ENCODE results near the gene OSTM1. TPM values are rescaled to one million over a fixed set of nuclear protein-coding genes. Genes with fewer than 3 reads are reported as not detected.

Gene OSTM1
- total RNA-seq, 1 experiment from 2014 or later, result 20.9 TPM

DNA sequence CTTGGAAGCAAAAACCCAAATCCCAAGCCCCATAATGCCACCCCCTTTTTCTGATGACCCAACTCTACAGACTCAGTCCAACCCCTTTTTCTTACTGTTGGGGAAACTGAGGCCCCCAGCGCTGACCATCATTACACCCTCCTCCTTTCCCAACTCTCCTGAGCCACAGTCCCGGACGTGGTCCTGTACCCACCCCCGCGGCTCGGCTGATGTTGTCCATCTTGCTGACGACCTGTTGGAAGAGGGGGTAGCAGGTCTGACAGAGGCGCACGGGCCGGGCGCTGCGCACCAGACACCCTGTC, 533 bp downstream of the OSTM1 start:
- no peak for DNase-seq
- Histone ChIP-seq H3K27me3 (ENCODE audit: control insufficient read depth, insufficient read depth, low read length) (peaks cover 3% of the 10 kb centered on the region; the same call in 1 of the 2 replicates), H3K36me3 (replicated peaks; ENCODE audit: control insufficient read depth, insufficient read depth, low read length) (no peaks in the 10 kb centered on the region), H3K4me3 (ENCODE audit: insufficient read depth, low read depth, low read length) (peak overlapping the region; percentile 87)

DNA sequence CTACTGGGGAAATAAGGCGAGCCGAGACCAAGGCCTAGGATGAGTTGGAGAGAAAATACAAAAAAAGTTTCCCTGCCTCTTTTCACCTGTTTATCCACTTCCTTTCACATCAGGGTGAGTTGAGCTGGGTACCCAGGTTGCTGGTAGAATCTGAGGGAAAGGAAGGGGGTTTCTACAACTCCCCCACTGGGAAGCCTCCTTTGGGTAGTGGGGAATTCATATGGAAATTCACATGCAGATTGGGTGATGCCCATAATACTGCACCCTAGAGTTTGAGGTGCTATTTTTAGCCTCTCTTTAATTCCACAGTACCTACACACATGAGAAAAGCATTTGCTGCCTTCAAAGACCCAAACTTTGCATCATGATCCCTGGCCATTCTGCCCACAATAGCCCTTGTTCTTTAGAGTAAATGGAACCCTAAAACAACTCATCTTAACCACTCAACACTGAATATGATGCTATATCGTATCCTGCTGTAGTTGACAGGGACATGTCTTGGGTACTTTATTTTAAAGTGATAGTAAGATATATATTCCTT, 2.7 kb downstream of the OSTM1 start:
- Histone ChIP-seq H3K27me3 (ENCODE audit: control insufficient read depth, insufficient read depth, low read length) (peaks cover 3% of the 10 kb centered on the region; the same call in 1 of the 2 replicates), H3K4me3 (ENCODE audit: insufficient read depth, low read depth, low read length) (no peak overlapping the region), H3K36me3 (replicated peaks; ENCODE audit: control insufficient read depth, insufficient read depth, low read length) (no peaks in the 10 kb centered on the region)
- DNase-seq, result peak; percentile 70

GRCh38 chr6:108068618-108069017, 5.9 kb downstream of the OSTM1 start:
- Histone ChIP-seq H3K27me3 (ENCODE audit: control insufficient read depth, insufficient read depth, low read length) (no peaks in the 10 kb centered on the region), H3K4me3 (ENCODE audit: insufficient read depth, low read depth, low read length) (no peak overlapping the region), H3K36me3 (replicated peaks; ENCODE audit: control insufficient read depth, insufficient read depth, low read length) (no peaks in the 10 kb centered on the region)
- no peak for DNase-seq

DNA sequence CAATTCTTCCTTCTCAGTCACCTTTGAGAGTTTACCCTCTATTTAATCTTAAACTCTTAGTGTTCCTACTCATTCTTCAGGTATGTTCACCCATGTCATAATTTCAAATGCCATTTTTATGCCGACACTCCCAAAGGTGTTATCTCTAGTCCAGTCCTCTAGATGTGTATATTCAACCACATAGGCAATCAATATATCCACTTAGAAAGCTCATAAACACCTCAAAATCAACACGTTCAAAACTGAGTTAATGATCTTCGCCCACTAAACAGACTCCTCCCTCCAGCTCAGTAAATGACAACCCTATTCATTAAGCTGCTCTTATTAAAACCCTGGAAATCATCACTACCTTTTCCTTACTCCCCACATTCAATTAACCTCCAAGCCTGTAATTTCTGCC, 6.4 kb downstream of the OSTM1 start:
- no peaks in the 10 kb centered on the region for H3K27me3 ChIP-seq (ENCODE audit: control insufficient read depth, insufficient read depth, low read length)
- no peak overlapping the region for H3K4me3 ChIP-seq (ENCODE audit: insufficient read depth, low read depth, low read length)
- no peaks in the 10 kb centered on the region for H3K36me3 ChIP-seq (replicated peaks; ENCODE audit: control insufficient read depth, insufficient read depth, low read length)
- no peak for DNase-seq

DNA sequence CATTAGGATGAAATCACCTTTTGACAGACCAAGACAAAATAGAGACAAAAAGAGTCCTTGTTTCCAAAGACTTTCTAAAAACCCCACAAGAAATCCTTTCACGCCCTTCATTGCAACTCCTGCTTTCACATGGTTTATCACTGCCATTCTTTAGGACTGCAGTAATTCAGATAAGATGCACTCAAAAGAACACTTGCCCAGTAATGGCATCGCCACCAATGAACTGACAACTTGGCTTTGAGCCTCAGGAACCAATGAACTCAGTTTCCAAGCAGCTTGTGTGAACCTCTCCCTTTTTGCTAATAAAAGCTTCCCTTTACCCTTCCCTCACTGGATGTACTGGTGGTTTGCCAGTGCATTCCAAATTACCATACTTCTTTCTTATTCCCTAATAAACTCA, 21.8 kb downstream of the OSTM1 start:
- Histone ChIP-seq H3K36me3 (replicated peaks; ENCODE audit: control insufficient read depth, insufficient read depth, low read length) (no peaks in the 10 kb centered on the region), H3K27me3 (ENCODE audit: control insufficient read depth, insufficient read depth, low read length) (no peaks in the 10 kb centered on the region), H3K4me3 (ENCODE audit: insufficient read depth, low read depth, low read length) (no peak overlapping the region)
- no peak for DNase-seq

DNA sequence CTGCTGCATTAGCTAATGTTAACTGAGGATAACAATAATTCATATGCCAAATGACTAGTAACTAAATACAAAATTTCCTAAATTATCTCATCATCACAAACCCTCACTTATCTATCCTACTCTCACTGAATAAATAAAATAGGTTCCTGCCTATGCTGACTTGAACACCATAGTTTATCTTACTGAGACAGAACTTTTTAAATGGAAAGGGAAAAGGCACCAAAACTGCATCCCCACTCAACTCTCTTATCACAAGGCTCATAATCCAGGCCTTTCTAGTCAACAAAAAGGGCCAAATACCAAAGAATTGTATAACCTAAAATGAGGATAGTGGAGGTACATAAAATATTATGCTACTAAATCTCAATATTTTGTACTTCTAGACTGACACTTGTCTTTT, 23.1 kb downstream of the OSTM1 start:
- Histone ChIP-seq H3K4me3 (ENCODE audit: insufficient read depth, low read depth, low read length) (no peak overlapping the region), H3K27me3 (ENCODE audit: control insufficient read depth, insufficient read depth, low read length) (no peaks in the 10 kb centered on the region), H3K36me3 (replicated peaks; ENCODE audit: control insufficient read depth, insufficient read depth, low read length) (no peaks in the 10 kb centered on the region)
- DNase-seq, result no peak

GRCh38 chr6:108039681-108040080, 34.9 kb downstream of the OSTM1 start:
- no peak for DNase-seq
- Histone ChIP-seq H3K36me3 (replicated peaks; ENCODE audit: control insufficient read depth, insufficient read depth, low read length) (peaks cover 2% of the 10 kb centered on the region), H3K27me3 (ENCODE audit: control insufficient read depth, insufficient read depth, low read length) (no peaks in the 10 kb centered on the region), H3K4me3 (ENCODE audit: insufficient read depth, low read depth, low read length) (no peak overlapping the region)

DNA sequence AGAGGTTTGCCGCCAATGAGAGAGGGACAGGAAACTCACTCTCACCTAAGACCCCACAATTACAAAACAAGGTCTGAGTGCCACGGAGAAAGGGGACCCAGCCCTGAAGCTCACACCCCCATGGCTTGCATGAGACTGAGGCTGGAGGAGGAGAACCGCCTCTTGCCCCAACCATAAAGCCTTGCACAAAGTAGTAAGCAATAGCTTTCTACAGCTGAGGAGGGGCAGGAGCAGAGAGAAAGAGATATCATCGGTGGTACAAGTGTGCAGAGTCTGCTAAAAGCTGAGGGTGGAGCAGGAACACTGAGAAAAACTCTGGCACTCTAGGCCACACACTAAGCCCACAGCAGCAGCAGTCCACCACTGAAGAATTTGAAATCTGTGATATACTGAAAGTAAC, 37.7 kb downstream of the OSTM1 start:
- no peaks in the 10 kb centered on the region for H3K27me3 ChIP-seq (ENCODE audit: control insufficient read depth, insufficient read depth, low read length)
- no peak for DNase-seq
- no peak overlapping the region for H3K4me3 ChIP-seq (ENCODE audit: insufficient read depth, low read depth, low read length)

GRCh38 chr6:108031968-108032367, 42.6 kb downstream of the OSTM1 start:
- Histone ChIP-seq H3K4me3 (ENCODE audit: insufficient read depth, low read depth, low read length) (no peak overlapping the region), H3K36me3 (replicated peaks; ENCODE audit: control insufficient read depth, insufficient read depth, low read length) (no peaks in the 10 kb centered on the region), H3K27me3 (ENCODE audit: control insufficient read depth, insufficient read depth, low read length) (no peaks in the 10 kb centered on the region)
- no peak for DNase-seq

More for the DNA sequence above, 37.7 kb downstream of the OSTM1 start:
- peaks cover 2% of the 10 kb centered on the region for H3K36me3 ChIP-seq (replicated peaks; ENCODE audit: control insufficient read depth, insufficient read depth, low read length)

DNA sequence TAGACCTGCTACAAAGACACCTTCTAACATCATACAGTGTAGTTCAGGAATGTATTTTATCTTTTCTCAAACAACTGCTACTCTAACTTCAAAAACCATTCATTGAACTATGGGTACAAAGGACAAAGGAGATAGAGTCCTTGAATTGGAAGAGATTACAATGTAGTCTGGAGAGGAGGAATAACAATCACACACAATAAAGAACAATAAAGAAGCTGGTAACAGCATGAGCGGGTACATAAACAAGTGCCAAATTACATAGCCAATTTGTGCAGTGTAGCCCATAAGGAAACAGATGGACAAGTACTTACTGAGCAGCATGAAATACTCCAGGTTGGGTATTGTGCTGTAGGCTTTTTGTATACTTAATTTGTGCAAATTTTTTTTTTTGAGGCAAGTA, 44.3 kb downstream of the OSTM1 start:
- no peak overlapping the region for H3K4me3 ChIP-seq (ENCODE audit: insufficient read depth, low read depth, low read length)
- H3K27me3 ChIP-seq (ENCODE audit: control insufficient read depth, insufficient read depth, low read length), result no peaks in the 10 kb centered on the region

DNA sequence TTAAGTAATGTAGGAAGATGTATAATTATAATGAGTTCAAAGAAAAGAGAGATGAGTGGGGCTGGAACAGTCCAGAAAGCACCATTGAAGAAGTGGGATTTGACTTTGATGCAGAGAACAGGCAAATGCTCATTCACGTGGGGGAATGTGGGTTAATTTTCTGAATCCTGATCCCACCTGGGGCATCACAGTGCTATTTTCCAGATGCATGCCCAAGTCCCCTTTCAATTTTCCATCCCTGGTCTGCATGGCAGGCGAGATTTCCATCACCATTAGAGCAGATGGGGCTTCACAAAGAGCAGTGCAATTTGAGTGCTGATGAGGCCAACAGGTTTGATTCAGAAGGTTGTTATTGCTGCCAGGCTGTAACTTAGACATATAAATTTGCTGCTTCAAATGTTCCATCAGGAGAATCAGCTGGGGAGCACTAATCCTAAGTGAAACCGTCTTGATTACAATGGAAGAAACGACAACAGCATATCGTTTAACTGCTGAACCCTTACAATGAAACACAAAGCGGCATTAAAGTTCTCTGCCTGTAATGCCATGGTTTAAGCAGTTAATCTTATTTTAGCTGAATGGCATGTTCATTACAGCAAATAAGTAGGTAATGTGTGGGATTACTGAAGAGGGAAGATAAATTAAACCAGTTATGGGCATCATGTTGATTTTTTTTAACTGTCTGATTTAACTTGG, 45.2 kb downstream of the OSTM1 start:
- DNase-seq, result no peak
- H3K36me3 ChIP-seq (replicated peaks; ENCODE audit: control insufficient read depth, insufficient read depth, low read length), result no peaks in the 10 kb centered on the region
- no peaks in the 10 kb centered on the region for H3K27me3 ChIP-seq (ENCODE audit: control insufficient read depth, insufficient read depth, low read length)
- no peak overlapping the region for H3K4me3 ChIP-seq (ENCODE audit: insufficient read depth, low read depth, low read length)

More for the DNA sequence above, 44.3 kb downstream of the OSTM1 start:
- no peaks in the 10 kb centered on the region for H3K36me3 ChIP-seq (replicated peaks; ENCODE audit: control insufficient read depth, insufficient read depth, low read length)
- DNase-seq, result no peak

DNA sequence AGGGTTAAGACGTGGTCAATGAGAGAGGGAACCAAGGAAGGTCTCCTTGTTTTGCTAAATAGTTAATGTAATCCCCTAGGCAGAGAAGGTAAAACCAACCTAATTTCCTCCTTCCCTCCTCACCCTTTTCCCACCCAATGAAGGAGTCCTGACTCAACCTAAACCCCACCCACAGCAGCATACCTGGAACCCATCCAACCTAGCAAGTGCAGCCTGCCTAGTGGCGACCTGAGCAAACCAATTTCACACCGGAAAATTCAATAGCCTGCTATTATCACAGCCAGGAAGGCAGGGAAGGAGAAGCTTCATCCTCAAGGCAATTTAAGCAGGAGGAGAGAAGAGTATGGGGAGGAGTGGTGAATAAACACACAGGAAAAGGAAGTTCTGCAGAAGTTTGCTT, 46.9 kb downstream of the OSTM1 start:
- no peaks in the 10 kb centered on the region for H3K36me3 ChIP-seq (replicated peaks; ENCODE audit: control insufficient read depth, insufficient read depth, low read length)
- H3K27me3 ChIP-seq (ENCODE audit: control insufficient read depth, insufficient read depth, low read length), result no peaks in the 10 kb centered on the region
- H3K4me3 ChIP-seq (ENCODE audit: insufficient read depth, low read depth, low read length), result no peak overlapping the region
- no peak for DNase-seq

DNA sequence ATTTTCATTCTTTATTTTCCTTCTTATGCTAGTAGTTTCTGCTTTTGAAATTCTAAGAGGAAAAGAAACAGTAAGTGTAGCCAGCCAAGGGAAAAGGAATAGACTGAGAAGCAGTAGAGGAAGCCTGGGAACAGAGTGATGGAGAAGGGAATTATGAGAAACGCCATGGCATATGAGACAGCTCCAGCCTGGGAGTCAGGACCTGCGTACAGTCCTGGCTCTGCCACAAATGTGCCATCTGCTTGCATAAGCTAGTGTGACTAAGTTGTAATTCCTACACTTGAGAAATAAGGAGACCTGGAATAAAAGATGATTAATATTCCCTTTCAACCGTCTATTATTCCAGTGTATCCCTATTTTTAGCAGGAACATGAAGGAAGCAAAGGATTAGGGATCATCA, 47.5 kb downstream of the OSTM1 start:
- DNase-seq, result no peak
- Histone ChIP-seq H3K36me3 (replicated peaks; ENCODE audit: control insufficient read depth, insufficient read depth, low read length) (no peaks in the 10 kb centered on the region), H3K4me3 (ENCODE audit: insufficient read depth, low read depth, low read length) (no peak overlapping the region), H3K27me3 (ENCODE audit: control insufficient read depth, insufficient read depth, low read length) (no peaks in the 10 kb centered on the region)

- no peak for DNase-seq
- Histone ChIP-seq H3K36me3 (replicated peaks; ENCODE audit: control insufficient read depth, insufficient read depth, low read length) (no peaks in the 10 kb centered on the region), H3K4me3 (ENCODE audit: insufficient read depth, low read depth, low read length) (no peak overlapping the region), H3K27me3 (ENCODE audit: control insufficient read depth, insufficient read depth, low read length) (no peaks in the 10 kb centered on the region)
These were observed 50.0 kb downstream of the OSTM1 start for GRCh38 chr6:108024427-108025073.

DNA sequence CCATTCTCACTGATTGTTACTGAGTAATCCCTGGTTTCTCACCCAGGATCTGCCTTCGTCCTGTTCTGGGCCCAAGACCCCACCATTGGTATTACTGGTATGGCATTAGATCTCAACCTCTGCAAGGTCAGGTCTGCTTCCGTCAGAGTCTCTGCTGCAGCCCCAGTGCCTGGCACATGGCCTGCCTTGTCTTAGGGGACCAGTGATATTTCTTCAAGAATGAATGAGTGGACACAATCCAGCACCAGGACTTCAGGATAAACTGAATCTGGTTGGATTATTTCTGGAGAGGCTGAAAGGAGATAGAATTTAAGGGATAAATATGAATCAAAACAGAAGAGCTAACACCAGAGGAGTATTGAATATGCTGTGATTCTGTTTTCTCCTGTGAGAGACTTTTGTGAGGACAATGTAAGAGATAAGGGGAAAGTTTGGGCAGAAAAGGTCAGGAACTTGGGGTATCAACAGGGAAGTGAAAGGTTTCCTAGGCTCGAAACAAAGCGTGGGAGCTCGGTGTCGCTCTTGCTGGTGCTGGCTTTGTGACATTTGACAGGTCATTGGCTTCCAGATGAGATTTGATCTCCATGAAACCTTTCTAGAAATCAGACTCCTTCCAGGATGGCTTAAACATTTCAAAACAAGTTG, 53.9 kb downstream of the OSTM1 start:
- Histone ChIP-seq H3K27me3 (ENCODE audit: control insufficient read depth, insufficient read depth, low read length) (no peaks in the 10 kb centered on the region), H3K36me3 (replicated peaks; ENCODE audit: control insufficient read depth, insufficient read depth, low read length) (no peaks in the 10 kb centered on the region), H3K4me3 (ENCODE audit: insufficient read depth, low read depth, low read length) (no peak overlapping the region)
- no peak for DNase-seq
